ENCODE data around the gene CDK5. TPM values are rescaled to one million over a fixed set of nuclear protein-coding genes. Genes with fewer than 3 reads are reported as not detected.

The CDK5 gene
- total and polyA plus RNA-seq, 9 of the 15 experiments (the other 6 are each of a cell fraction or from before 2014, with no cell fraction given) = 3.2 to 38.0 (median 27.5) TPM

DNA sequence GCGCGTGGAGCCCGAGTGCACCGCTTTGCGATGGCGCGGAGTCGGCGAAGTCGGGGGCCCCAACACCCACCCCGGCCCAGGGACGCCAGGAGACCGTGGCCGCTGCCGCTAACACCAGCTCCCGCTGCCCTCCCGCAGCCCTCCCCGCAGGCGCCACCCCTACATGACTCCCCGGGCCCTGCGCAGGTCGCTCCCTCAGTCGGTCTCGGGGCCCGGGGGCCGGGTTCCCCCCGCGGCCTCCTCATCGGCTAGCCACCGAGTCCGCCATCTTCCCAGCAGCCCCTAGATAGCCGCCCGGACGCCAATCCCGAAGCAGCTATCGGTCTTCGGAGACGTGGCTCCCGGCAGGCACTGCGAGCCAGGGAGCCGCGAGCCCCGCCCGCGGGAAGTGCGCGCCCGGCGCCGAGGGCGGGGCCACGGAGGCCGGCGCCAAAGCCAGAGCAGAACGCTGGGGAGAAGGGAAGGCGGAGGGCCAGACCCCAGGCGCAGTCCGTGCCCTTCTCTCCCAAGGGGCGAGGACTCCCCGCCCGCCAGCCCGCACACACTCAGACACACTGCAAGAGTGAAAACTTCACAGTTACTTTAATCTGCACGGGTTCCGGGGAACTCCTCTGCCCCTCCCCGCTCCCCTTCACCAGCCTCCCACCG, 22.9 kb upstream of the CDK5 start, which contains the start of gene FASTK (continued):
- TF ChIP-seq, protein P1, sequence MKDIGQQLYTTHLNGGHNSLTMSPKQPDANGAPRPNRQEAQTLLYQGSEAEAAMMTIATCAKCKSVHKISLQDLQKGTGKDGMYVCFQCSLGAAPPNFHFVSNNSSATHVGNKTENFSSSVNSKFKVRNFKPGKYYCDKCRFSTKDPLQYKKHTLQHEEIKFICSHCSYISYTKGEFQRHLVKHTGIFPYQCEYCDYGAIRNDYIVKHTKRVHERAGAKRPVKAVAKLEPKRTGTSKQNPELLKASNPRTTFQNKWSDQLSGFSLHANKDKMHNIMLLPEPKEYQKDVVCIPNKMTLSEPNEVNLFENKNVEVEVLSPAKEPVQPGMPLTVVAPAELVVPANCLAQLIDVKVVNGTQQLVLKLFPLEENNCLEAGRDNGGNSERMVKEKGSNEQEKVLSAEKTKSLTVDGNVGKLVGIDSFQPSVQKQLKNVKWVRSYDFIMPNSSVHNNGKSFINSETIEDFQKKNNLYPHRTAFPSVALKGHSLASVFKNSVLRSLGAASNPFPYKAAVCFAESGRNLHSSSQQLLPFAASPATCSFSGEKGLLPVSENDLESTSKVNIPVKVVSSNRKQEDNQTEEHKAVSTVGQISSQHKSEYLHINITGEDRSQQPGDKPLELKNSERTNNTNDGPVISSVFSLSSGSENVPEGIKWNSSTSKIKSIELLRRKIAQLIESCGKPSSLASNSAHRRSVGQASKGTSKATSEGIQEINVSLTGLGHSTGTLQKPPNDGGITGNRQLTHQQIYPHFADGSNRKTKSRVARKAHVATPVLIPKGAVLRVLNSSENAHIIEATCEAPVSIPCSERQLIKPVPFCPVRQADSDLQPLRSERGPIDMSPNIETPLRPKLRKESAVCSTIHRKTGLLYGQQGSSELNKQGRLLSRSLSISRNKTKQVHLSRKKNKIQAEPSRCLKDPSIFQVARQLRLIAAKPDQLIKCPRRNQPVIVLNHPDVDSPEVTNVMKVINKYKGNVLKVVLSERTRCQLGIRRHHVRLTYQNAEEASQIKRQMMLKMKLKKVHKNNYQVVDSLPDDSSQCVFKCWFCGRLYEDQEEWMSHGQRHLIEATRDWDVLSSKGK (CRISPR knock-in tag; IDR thresholded peaks at IDR 0.05) = no peak
- TF ChIP-seq ZEB2 (IDR thresholded peaks at IDR 0.05) (no peak), HNRNPL (IDR thresholded peaks at IDR 0.05; ENCODE audit: low read depth, low read length) (no peak; the same call in 1 of the 2 replicates), NCOR1 (IDR thresholded peaks at IDR 0.05) (no peak), POU5F1 (IDR thresholded peaks at IDR 0.05; ENCODE audit: borderline replicate concordance, low read depth, low read length, partially characterized antibody) (peak; percentile 19), ZKSCAN1 (IDR thresholded peaks at IDR 0.05; ENCODE audit: low read depth, low read length) (0 out of 2 replicates have a peak, but pooled peaks have one; percentile 19), STAT5A (IDR thresholded peaks at IDR 0.05; ENCODE audit: borderline replicate concordance, low read length) (no peak), ZNF408 (CRISPR knock-in tag; IDR thresholded peaks at IDR 0.05; ENCODE audit: low read depth) (no peak), COPS2 (conservative IDR thresholded peaks at IDR 0.05) (no peak), SMARCC2 (IDR thresholded peaks at IDR 0.05; ENCODE audit: low read depth) (no peak), ZNF778 (CRISPR knock-in tag; IDR thresholded peaks at IDR 0.05) (no peak), NFIX (CRISPR knock-in tag; IDR thresholded peaks at IDR 0.05; ENCODE audit: low read depth) (no peak), ZNF668 (CRISPR knock-in tag; IDR thresholded peaks at IDR 0.05) (no peak), WHSC1 (IDR thresholded peaks at IDR 0.05; ENCODE audit: low read length) (no peak), TCF7L2 (IDR thresholded peaks at IDR 0.05; ENCODE audit: low read depth, low read length) (no peak), HNRNPK (IDR thresholded peaks at IDR 0.05; ENCODE audit: low read depth, low read length, poor library complexity, severe bottlenecking) (peak; percentile 18)
- TF ChIP-seq, protein P2, sequence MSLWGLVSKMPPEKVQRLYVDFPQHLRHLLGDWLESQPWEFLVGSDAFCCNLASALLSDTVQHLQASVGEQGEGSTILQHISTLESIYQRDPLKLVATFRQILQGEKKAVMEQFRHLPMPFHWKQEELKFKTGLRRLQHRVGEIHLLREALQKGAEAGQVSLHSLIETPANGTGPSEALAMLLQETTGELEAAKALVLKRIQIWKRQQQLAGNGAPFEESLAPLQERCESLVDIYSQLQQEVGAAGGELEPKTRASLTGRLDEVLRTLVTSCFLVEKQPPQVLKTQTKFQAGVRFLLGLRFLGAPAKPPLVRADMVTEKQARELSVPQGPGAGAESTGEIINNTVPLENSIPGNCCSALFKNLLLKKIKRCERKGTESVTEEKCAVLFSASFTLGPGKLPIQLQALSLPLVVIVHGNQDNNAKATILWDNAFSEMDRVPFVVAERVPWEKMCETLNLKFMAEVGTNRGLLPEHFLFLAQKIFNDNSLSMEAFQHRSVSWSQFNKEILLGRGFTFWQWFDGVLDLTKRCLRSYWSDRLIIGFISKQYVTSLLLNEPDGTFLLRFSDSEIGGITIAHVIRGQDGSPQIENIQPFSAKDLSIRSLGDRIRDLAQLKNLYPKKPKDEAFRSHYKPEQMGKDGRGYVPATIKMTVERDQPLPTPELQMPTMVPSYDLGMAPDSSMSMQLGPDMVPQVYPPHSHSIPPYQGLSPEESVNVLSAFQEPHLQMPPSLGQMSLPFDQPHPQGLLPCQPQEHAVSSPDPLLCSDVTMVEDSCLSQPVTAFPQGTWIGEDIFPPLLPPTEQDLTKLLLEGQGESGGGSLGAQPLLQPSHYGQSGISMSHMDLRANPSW (CRISPR knock-in tag; IDR thresholded peaks at IDR 0.05) = peak; percentile 82
- TF ChIP-seq, protein P3, sequence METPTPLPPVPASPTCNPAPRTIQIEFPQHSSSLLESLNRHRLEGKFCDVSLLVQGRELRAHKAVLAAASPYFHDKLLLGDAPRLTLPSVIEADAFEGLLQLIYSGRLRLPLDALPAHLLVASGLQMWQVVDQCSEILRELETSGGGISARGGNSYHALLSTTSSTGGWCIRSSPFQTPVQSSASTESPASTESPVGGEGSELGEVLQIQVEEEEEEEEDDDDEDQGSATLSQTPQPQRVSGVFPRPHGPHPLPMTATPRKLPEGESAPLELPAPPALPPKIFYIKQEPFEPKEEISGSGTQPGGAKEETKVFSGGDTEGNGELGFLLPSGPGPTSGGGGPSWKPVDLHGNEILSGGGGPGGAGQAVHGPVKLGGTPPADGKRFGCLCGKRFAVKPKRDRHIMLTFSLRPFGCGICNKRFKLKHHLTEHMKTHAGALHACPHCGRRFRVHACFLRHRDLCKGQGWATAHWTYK (CRISPR knock-in tag; IDR thresholded peaks at IDR 0.05) = peak; percentile 84; the same call in 1 of the 2 replicates
- TF ChIP-seq, protein P4, sequence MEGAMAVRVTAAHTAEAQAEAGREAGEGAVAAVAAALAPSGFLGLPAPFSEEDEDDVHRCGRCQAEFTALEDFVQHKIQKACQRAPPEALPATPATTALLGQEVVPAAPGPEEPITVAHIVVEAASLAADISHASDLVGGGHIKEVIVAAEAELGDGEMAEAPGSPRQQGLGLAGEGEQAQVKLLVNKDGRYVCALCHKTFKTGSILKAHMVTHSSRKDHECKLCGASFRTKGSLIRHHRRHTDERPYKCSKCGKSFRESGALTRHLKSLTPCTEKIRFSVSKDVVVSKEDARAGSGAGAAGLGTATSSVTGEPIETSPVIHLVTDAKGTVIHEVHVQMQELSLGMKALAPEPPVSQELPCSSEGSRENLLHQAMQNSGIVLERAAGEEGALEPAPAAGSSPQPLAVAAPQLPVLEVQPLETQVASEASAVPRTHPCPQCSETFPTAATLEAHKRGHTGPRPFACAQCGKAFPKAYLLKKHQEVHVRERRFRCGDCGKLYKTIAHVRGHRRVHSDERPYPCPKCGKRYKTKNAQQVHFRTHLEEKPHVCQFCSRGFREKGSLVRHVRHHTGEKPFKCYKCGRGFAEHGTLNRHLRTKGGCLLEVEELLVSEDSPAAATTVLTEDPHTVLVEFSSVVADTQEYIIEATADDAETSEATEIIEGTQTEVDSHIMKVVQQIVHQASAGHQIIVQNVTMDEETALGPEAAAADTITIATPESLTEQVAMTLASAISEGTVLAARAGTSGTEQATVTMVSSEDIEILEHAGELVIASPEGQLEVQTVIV (CRISPR knock-in tag; IDR thresholded peaks at IDR 0.05; ENCODE audit: borderline replicate concordance) = no peak

All from K562 (cell line).